ENCODE measurements around the gene TBC1D7. TPM values are rescaled to one million over a fixed set of nuclear protein-coding genes. Genes with fewer than 3 reads are reported as not detected.

Gene TBC1D7
- total RNA-seq, 1 experiment from 2014 or later: 152 TPM

- no peak for DNase-seq
- Mint-ChIP-seq H3K27ac (ENCODE audit: unreplicated experiment) (no peak overlapping the region), H3K4me1 (ENCODE audit: low read depth, unreplicated experiment) (peaks cover 10% of the 10 kb centered on the region), H3K4me3 (ENCODE audit: unreplicated experiment) (no peak overlapping the region), H3K36me3 (ENCODE audit: insufficient read depth, unreplicated experiment) (peaks cover 67% of the 10 kb centered on the region), H3K27me3 (ENCODE audit: insufficient read depth, unreplicated experiment) (no peaks in the 10 kb centered on the region), H3K9me3 (ENCODE audit: unreplicated experiment) (no peaks in the 10 kb centered on the region)
- no TSS peak for BruUV-seq (replicated peaks)
- POLR2A ChIA-PET: interaction anchor here (0.6 kb wide), 1 partner anchor 36 kb away, joined by 3 read pairs; no protein-coding TSS in a partner anchor
- Histone ChIP-seq H3K36me3 (ENCODE audit: control insufficient read depth, insufficient read depth, low read length) (no peaks in the 10 kb centered on the region), H3K27me3 (replicated peaks; ENCODE audit: control insufficient read depth, insufficient read depth, low read length) (no peaks in the 10 kb centered on the region), H3K4me1 (peaks cover 9% of the 10 kb centered on the region), H3K9me3 (peaks cover 21% of the 10 kb centered on the region), H3K4me3 (ENCODE audit: low read depth, low read length) (no peak overlapping the region)
- intact Hi-C loops (cut with micrococcal nuclease; ENCODE audit: unreplicated experiment): no loop called here
- CTCF ChIA-PET: no interaction called here
- TF ChIP-seq, protein P1, sequence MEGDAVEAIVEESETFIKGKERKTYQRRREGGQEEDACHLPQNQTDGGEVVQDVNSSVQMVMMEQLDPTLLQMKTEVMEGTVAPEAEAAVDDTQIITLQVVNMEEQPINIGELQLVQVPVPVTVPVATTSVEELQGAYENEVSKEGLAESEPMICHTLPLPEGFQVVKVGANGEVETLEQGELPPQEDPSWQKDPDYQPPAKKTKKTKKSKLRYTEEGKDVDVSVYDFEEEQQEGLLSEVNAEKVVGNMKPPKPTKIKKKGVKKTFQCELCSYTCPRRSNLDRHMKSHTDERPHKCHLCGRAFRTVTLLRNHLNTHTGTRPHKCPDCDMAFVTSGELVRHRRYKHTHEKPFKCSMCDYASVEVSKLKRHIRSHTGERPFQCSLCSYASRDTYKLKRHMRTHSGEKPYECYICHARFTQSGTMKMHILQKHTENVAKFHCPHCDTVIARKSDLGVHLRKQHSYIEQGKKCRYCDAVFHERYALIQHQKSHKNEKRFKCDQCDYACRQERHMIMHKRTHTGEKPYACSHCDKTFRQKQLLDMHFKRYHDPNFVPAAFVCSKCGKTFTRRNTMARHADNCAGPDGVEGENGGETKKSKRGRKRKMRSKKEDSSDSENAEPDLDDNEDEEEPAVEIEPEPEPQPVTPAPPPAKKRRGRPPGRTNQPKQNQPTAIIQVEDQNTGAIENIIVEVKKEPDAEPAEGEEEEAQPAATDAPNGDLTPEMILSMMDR (IDR thresholded peaks at IDR 0.05; ENCODE audit: insufficient read depth in 1 of 2, low read depth in 1 of 2, low read length in 1 of 2, severe bottlenecking in 1 of 2, unreplicated experiment in 1 of 2): no peak
Observed at GRCh38 chr6:13284646-13285045, 43.7 kb downstream of the TBC1D7 start.

- Mint-ChIP-seq H3K4me1 (ENCODE audit: low read depth, unreplicated experiment) (peaks cover 6% of the 10 kb centered on the region), H3K27ac (ENCODE audit: unreplicated experiment) (no peak overlapping the region), H3K4me3 (ENCODE audit: unreplicated experiment) (no peak overlapping the region), H3K36me3 (ENCODE audit: insufficient read depth, unreplicated experiment) (peaks cover 56% of the 10 kb centered on the region), H3K27me3 (ENCODE audit: insufficient read depth, unreplicated experiment) (no peaks in the 10 kb centered on the region), H3K9me3 (ENCODE audit: unreplicated experiment) (no peaks in the 10 kb centered on the region)
- ChIA-PET POLR2A (no interaction called here), CTCF (no interaction called here)
- no peak for DNase-seq
- BruUV-seq (replicated peaks): no TSS peak
- no peaks in the 10 kb centered on the region for H3K36me3 ChIP-seq (ENCODE audit: control insufficient read depth, insufficient read depth, low read length)
- no peaks in the 10 kb centered on the region for H3K4me1 ChIP-seq
- H3K9me3 ChIP-seq: peaks cover 16% of the 10 kb centered on the region
- H3K27me3 ChIP-seq (replicated peaks; ENCODE audit: control insufficient read depth, insufficient read depth, low read length): no peaks in the 10 kb centered on the region
- intact Hi-C loops (cut with micrococcal nuclease; ENCODE audit: unreplicated experiment): no loop called here
- TF ChIP-seq, protein P1 (IDR thresholded peaks at IDR 0.05; ENCODE audit: insufficient read depth in 1 of 2, low read depth in 1 of 2, low read length in 1 of 2, severe bottlenecking in 1 of 2, unreplicated experiment in 1 of 2): no peak
- H3K4me3 ChIP-seq (ENCODE audit: low read depth, low read length): no peak overlapping the region
Observed at GRCh38 chr6:13283331-13283730, 45.0 kb downstream of the TBC1D7 start.

DNA sequence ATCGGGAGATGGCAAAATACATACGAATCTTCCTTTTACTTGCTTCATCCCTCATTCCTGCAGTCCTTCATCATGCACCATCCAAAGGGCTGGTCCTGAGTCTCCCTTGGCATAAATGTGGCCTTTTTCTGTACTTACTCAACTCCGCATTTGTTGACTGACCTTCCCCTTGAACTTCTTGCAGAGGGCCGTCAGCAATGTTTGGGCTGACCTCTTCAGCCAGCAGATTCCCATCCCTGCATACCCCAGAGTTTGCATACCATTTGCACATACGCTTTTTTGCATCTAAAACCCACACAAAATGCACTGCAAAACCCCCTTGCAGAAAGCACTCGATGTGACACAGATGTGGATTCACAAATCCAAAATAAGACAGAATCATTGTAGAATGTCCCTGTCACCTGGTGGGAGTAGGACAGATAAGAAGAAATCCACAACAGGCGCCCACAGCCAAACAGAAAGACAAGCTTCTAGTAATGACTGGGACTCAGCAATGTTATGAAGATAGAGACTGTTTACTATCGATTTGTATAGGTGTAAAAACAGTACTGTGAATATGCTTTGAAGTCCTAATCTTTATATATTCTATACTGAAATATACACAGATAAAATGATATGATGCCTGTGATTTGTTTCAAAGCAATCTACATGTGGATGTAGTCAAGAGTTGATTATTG lies 45.8 kb downstream of the TBC1D7 start:
- BruUV-seq (replicated peaks): no TSS peak
- peaks cover 6% of the 10 kb centered on the region for H3K4me1 Mint-ChIP-seq (ENCODE audit: low read depth, unreplicated experiment)
- no peak overlapping the region for H3K27ac Mint-ChIP-seq (ENCODE audit: unreplicated experiment)
- intact Hi-C loops (cut with micrococcal nuclease; ENCODE audit: unreplicated experiment): no loop called here
- Histone ChIP-seq H3K27me3 (replicated peaks; ENCODE audit: control insufficient read depth, insufficient read depth, low read length) (no peaks in the 10 kb centered on the region), H3K4me3 (ENCODE audit: low read depth, low read length) (no peak overlapping the region), H3K9me3 (peaks cover 14% of the 10 kb centered on the region), H3K4me1 (no peaks in the 10 kb centered on the region), H3K36me3 (ENCODE audit: control insufficient read depth, insufficient read depth, low read length) (no peaks in the 10 kb centered on the region)
- no peaks in the 10 kb centered on the region for H3K9me3 Mint-ChIP-seq (ENCODE audit: unreplicated experiment)
- no peak overlapping the region for H3K4me3 Mint-ChIP-seq (ENCODE audit: unreplicated experiment)
- ChIA-PET CTCF (no interaction called here), POLR2A (no interaction called here)
- no peak for DNase-seq
- TF ChIP-seq, protein P1 (IDR thresholded peaks at IDR 0.05; ENCODE audit: insufficient read depth in 1 of 2, low read depth in 1 of 2, low read length in 1 of 2, severe bottlenecking in 1 of 2, unreplicated experiment in 1 of 2): no peak
- no peaks in the 10 kb centered on the region for H3K27me3 Mint-ChIP-seq (ENCODE audit: insufficient read depth, unreplicated experiment)
- H3K36me3 Mint-ChIP-seq (ENCODE audit: insufficient read depth, unreplicated experiment): peaks cover 48% of the 10 kb centered on the region

Measured in Caco-2 (cell line).